GM12878 (cell line): ENCODE data around the gene RFTN2. TPM values are rescaled to one million over a fixed set of nuclear protein-coding genes. Genes with fewer than 3 reads are reported as not detected.

Source experiments
- ATAC-seq: fragments of 200-7000 bp; cut with Tn5 transposase; 3 replicates; pipeline ENCODE4 v1.9.1; 2020; ENCODE audit warnings: mild to moderate bottlenecking, moderate library complexity
- BruUV-seq: library from RNA; stranded (reverse); fragments of 400-500 nt; replicated peaks from 2 replicates; lab custom pipeline; 2021; lab: Mats Ljungman, UMichigan
- CTCF ChIA-PET: fragments of 300-600 bp; sonication (Branson Sonifier 250); formaldehyde crosslinking; extraction: SDS; loops from one replicate; lab custom pipeline; 2021; ENCODE audit warnings: inconsistent platforms; lab: Yijun Ruan, JAX
- POLR2A ChIA-PET: fragments of 350-600 bp; formaldehyde crosslinking; extraction: SDS; loops from one replicate; lab custom pipeline; 2021; ENCODE audit warnings: inconsistent platforms; lab: Charles Lee
- RAD21 ChIA-PET: fragments of 300-600 bp; sonication (Branson Sonifier 250); formaldehyde crosslinking; loops from one replicate; lab custom pipeline; 2023; ENCODE audit warnings: antibody characterized with exemption; ENCODE audit not compliant: unreplicated experiment; lab: Charles Lee
- SMC1A ChIA-PET: fragments of 300-600 bp; sonication (Branson Sonifier 250); formaldehyde crosslinking; loops from one replicate; lab custom pipeline; 2023; ENCODE audit not compliant: unreplicated experiment, uncharacterized antibody; lab: Charles Lee
- DNase-seq: peaks from one replicate; pipeline ENCODE4 v3.0.0-alpha.2; 2011; ENCODE audit warnings: low read depth, low spot score
- FAIRE-seq: peaks from 3 replicates; lab custom pipeline; 2011; peaks lifted over from hg19 to GRCh38; lab: Jason Lieb, UNC
- H2AFZ ChIP-seq: 2 replicates; pipeline ENCODE4 v1.6.0; 2011; ENCODE audit warnings: low read depth, low read length, control low read depth; ENCODE audit not compliant: control insufficient read depth
- H3K27ac ChIP-seq: 2 replicates; pipeline ENCODE4 v1.5.1; 2011; ENCODE audit warnings: control low read depth; ENCODE audit not compliant: control insufficient read depth, insufficient read depth
- H3K27me3 ChIP-seq, 2 experiments: replicated peaks in 1 of 2; 2 replicates each; pipeline versions ENCODE4 v1.6.0 to v1.6.1; 2011; ENCODE audit warnings: low read length in 1 of 2; ENCODE audit not compliant: control insufficient read depth in 2 of 2, insufficient read depth in 2 of 2
- H3K36me3 ChIP-seq, 2 experiments: 2 replicates each; pipeline ENCODE4 v1.5.1; 2011; ENCODE audit warnings: low read length in 1 of 2; ENCODE audit not compliant: control insufficient read depth in 2 of 2, insufficient read depth in 2 of 2
- H3K4me1 ChIP-seq: 2 replicates; pipeline ENCODE4 v1.6.1; 2011; ENCODE audit warnings: mild to moderate bottlenecking, low read length, moderate library complexity, mixed read lengths; ENCODE audit not compliant: control insufficient read depth, insufficient read depth
- H3K4me2 ChIP-seq: 2 replicates; pipeline ENCODE4 v1.6.0; 2011; ENCODE audit warnings: control low read depth; ENCODE audit not compliant: control insufficient read depth, insufficient read depth
- H3K4me3 ChIP-seq: fragments of 200-600 bp; sonication (generic); 2 replicates; pipeline ENCODE4 v1.5.1; 2016
- H3K79me2 ChIP-seq: 2 replicates; pipeline ENCODE4 v1.6.0; 2011; ENCODE audit warnings: low read length; ENCODE audit not compliant: control insufficient read depth, insufficient read depth
- H3K9ac ChIP-seq: 2 replicates; pipeline ENCODE4 v1.8.0; 2011; ENCODE audit warnings: low read length, control low read depth, mixed read lengths; ENCODE audit not compliant: control insufficient read depth, insufficient read depth
- H3K9me3 ChIP-seq: replicated peaks from 3 replicates; pipeline ENCODE4 v1.5.1; 2011; ENCODE audit warnings: mild to moderate bottlenecking, low read length; ENCODE audit not compliant: control insufficient read depth, insufficient read depth
- H4K20me1 ChIP-seq: 2 replicates; pipeline ENCODE4 v1.6.0; 2011; ENCODE audit not compliant: control insufficient read depth, insufficient read depth
- BCL11A ChIP-seq: IDR thresholded peaks from 2 replicates; pipeline ENCODE4 v1.6.1; 2011; ENCODE audit warnings: low read depth, low read length
- CREM ChIP-seq: IDR thresholded peaks from 2 replicates; pipeline ENCODE4 v1.6.1; 2014; ENCODE audit warnings: antibody characterized with exemption, low read depth
- ELK1 ChIP-seq: IDR thresholded peaks from 2 replicates; pipeline ENCODE4 v1.6.1; 2012; ENCODE audit warnings: low read depth, low read length, improper control_type of control experiment
- ESRRA ChIP-seq: IDR thresholded peaks from 2 replicates; pipeline ENCODE4 v1.6.1; 2012; ENCODE audit warnings: mild to moderate bottlenecking, low read length, improper control_type of control experiment
- GABPA ChIP-seq: IDR thresholded peaks from 2 replicates; pipeline ENCODE4 v1.6.1; 2014; ENCODE audit warnings: antibody characterized with exemption, low read depth, mild to moderate bottlenecking, inconsistent platforms
- KDM1A ChIP-seq: fragments of 200-600 bp; sonication (generic); IDR thresholded peaks from 2 replicates; pipeline ENCODE4 v1.6.1; 2016; ENCODE audit warnings: borderline replicate concordance
- NFXL1 ChIP-seq: fragments of 450-650 bp; IDR thresholded peaks from 2 replicates; pipeline ENCODE4 v1.6.1; 2017; ENCODE audit warnings: antibody characterized with exemption, mild to moderate bottlenecking, borderline replicate concordance
- NFYA ChIP-seq: IDR thresholded peaks from 2 replicates; pipeline ENCODE4 v1.6.1; 2011; ENCODE audit warnings: low read depth, mild to moderate bottlenecking, low read length, improper control_type of control experiment, borderline replicate concordance
- NRF1 ChIP-seq: conservative IDR thresholded peaks from 2 replicates; pipeline ENCODE4 v1.6.1; 2011; ENCODE audit warnings: mild to moderate bottlenecking, low read depth, low read length, improper control_type of control experiment
- POLR2AphosphoS5 ChIP-seq: IDR thresholded peaks from 2 replicates; pipeline ENCODE4 v1.6.1; 2011; ENCODE audit warnings: mild to moderate bottlenecking, low read length, inconsistent platforms
- PRDM15 ChIP-seq: fragments of 450-650 bp; formaldehyde crosslinking; IDR thresholded peaks from 2 replicates; pipeline ENCODE4 v1.4.0; 2020; ENCODE audit warnings: mild to moderate bottlenecking, moderate library complexity
- RELB ChIP-seq: fragments of 450-650 bp; IDR thresholded peaks from 2 replicates; pipeline ENCODE4 v1.6.1; 2017; ENCODE audit warnings: low read depth, mild to moderate bottlenecking, moderate library complexity
- ZBED1 ChIP-seq: IDR thresholded peaks from 2 replicates; pipeline ENCODE4 v1.6.1; 2016; ENCODE audit warnings: borderline replicate concordance
- WGBS: methylation state at CpG from one replicate; pipeline ENCODE4 v1.1.6; 2016; ENCODE audit warnings: low lambda C conversion rate; ENCODE audit not compliant: insufficient replicate concordance, insufficient coverage; ENCODE audit errors: missing lambda C conversion rate; 5-methylcytosine and 5-hydroxymethylcytosine counted together
- in situ Hi-C: fragments of 300-500 bp; cut with MboI; formaldehyde crosslinking; loops from 9 replicates; pipeline ENCODE4 v1.14.3; 2018; ENCODE audit warnings: mixed read lengths
- intact Hi-C: fragments of 100-400 bp; cut with micrococcal nuclease; formaldehyde crosslinking; loops from one replicate; pipeline ENCODE4 v1.14.2; 2022; ENCODE audit not compliant: unreplicated experiment
- polyA plus RNA-seq, 11 experiments: library from polyadenylated mRNA; depleted of rRNA in 4 of 11; unstranded in 6 of 11; stranded (reverse) in 5 of 11; fragments of >200 nt; fragmentation: Nextera tagmentation in 4 of 11; fragmentation: Illumina TruSeq in 1 of 11; extraction: Ambion mirVana in 4 of 11; extraction: Trizol in 1 of 11; gene quantifications; 1 replicate in 1 of 11; 2 replicates in 10 of 11; pipeline versions ENCODE4 v1.2.1 to v1.2.3, GENCODE V29; 2011 to 2016; ENCODE audit warnings: inconsistent platforms in 2 of 11, missing spikeins in 2 of 11, low read depth in 1 of 11
- total RNA-seq, 4 experiments: library from RNA; depleted of rRNA in 3 of 4; stranded (reverse); fragments of >200 nt in 3 of 4; fragmentation: Illumina TruSeq in 1 of 4; extraction: Trizol in 1 of 4; gene quantifications; 2 replicates each; pipeline versions ENCODE4 v1.2.1 to v1.2.3, GENCODE V29; 2013 to 2021

The RFTN2 gene
- total and polyA plus RNA-seq, 10 of the 15 experiments (the other 5 are each of a cell fraction or from before 2014, with no cell fraction given) = 0.09 to 0.23 TPM; not detected in 8

GRCh38 chr2:197543206-197543605 is 132.2 kb downstream of the RFTN2 start:
- no peak for FAIRE-seq
- POLR2A ChIA-PET = no interaction called here
- TF ChIP-seq POLR2AphosphoS5 (no peak), NFYA (no peak), CREM (no peak), ZBED1 (no peak), ELK1 (no peak), RELB (no peak), ESRRA (no peak), NRF1 (no peak), KDM1A (no peak), NFXL1 (no peak), BCL11A (no peak), PRDM15 (CRISPR knock-in tag) (no peak), GABPA (no peak)
- no peak for DNase-seq
- H3K9ac ChIP-seq = no peak overlapping the region
- H3K4me2 ChIP-seq = no peak overlapping the region
- H2AFZ ChIP-seq = no peak overlapping the region
- no peak overlapping the region for H3K27ac ChIP-seq
- H3K36me3 ChIP-seq = peaks cover 2 to 35% of the 10 kb centered on the region in 2 experiments
- H3K4me1 ChIP-seq = no peaks in the 10 kb centered on the region
- CTCF ChIA-PET = no interaction called here
- H3K79me2 ChIP-seq = peaks cover 2% of the 10 kb centered on the region
- RAD21 ChIA-PET = no interaction called here
- no peak for ATAC-seq
- no peaks in the 10 kb centered on the region for H4K20me1 ChIP-seq
- H3K4me3 ChIP-seq = no peak overlapping the region
- BruUV-seq = no TSS peak
- no peaks in the 10 kb centered on the region; the same call in 2 of the 3 replicates for H3K9me3 ChIP-seq
- in situ Hi-C loops (no loop called here), intact Hi-C loops (no loop called here)
- H3K27me3 ChIP-seq = no peaks in the 10 kb centered on the region
- SMC1A ChIA-PET = interaction anchor here (1.0 to 1.3 kb wide), 2 partner anchors 13 to 56 kb away, joined by 3 read pairs; no protein-coding TSS in a partner anchor
- WGBS = 90% methylated on average over 3 of the region's 3 CpGs
